ENCODE results near the gene RYR3.
"Not testable (repeated sequence)": the region's sequence is repeated elsewhere in the genome, so short reads cannot be mapped to it uniquely, and the experiment has no call there.

The RYR3 gene

GRCh38 chr15:33598382-33598781 lies 287.6 kb downstream of the RYR3 start:
- DNase-seq, result not testable (repeated sequence)

- DNase-seq, result no peak
Observed at GRCh38 chr15:33600212-33600611, 289.4 kb downstream of the RYR3 start.

- DNase-seq, result no peak
Observed at GRCh38 chr15:33601461-33601860, 290.7 kb downstream of the RYR3 start.

- no peak for DNase-seq
Observed at GRCh38 chr15:33608714-33609113, 297.9 kb downstream of the RYR3 start.

GRCh38 chr15:33612721-33613304 lies 302.0 kb downstream of the RYR3 start:
- no peak for DNase-seq

GRCh38 chr15:33616475-33616874 lies 305.7 kb downstream of the RYR3 start:
- DNase-seq, result no peak

- DNase-seq, result no peak
Observed at GRCh38 chr15:33618350-33618749, 307.6 kb downstream of the RYR3 start.

- DNase-seq, result no peak
Observed at GRCh38 chr15:33621141-33621540, 310.4 kb downstream of the RYR3 start.

GRCh38 chr15:33623010-33623409 lies 312.2 kb downstream of the RYR3 start:
- no peak for DNase-seq

- no peak for DNase-seq
Observed at GRCh38 chr15:33624439-33624838, 313.7 kb downstream of the RYR3 start.

- DNase-seq, result no peak
Observed at GRCh38 chr15:33629647-33630046, 318.9 kb downstream of the RYR3 start.

- DNase-seq, result no peak
Observed at GRCh38 chr15:33636234-33636633, 325.5 kb downstream of the RYR3 start.

- DNase-seq, result no peak
Observed at GRCh38 chr15:33636958-33637357, 326.2 kb downstream of the RYR3 start.

- no peak for DNase-seq
Observed at GRCh38 chr15:33638453-33638852, 327.7 kb downstream of the RYR3 start.

GRCh38 chr15:33639051-33639450 lies 328.3 kb downstream of the RYR3 start:
- no peak for DNase-seq

- no peak for DNase-seq
Observed at GRCh38 chr15:33639456-33639855, 328.7 kb downstream of the RYR3 start.

GRCh38 chr15:33639978-33640377 lies 329.2 kb downstream of the RYR3 start:
- DNase-seq, result no peak

GRCh38 chr15:33641069-33641468 lies 330.3 kb downstream of the RYR3 start:
- DNase-seq, result no peak

- DNase-seq, result no peak
Observed at GRCh38 chr15:33644304-33644703, 333.5 kb downstream of the RYR3 start.

GRCh38 chr15:33646744-33647143 lies 336.0 kb downstream of the RYR3 start:
- no peak for DNase-seq

- DNase-seq, result no peak
Observed at GRCh38 chr15:33649217-33649933, 338.6 kb downstream of the RYR3 start.

- no peak for DNase-seq
Observed at GRCh38 chr15:33654860-33655259, 344.1 kb downstream of the RYR3 start.

- no peak for DNase-seq
Observed at GRCh38 chr15:33655488-33655887, 344.7 kb downstream of the RYR3 start.

- DNase-seq, result no peak
Observed at GRCh38 chr15:33656168-33656567, 345.4 kb downstream of the RYR3 start.

- no peak for DNase-seq
Observed at GRCh38 chr15:33660151-33660550, 349.4 kb downstream of the RYR3 start.

Measured in activated naive CD4-positive, alpha-beta T cell treated with Interleukin-2 at 50 U/mL for 16 hours (primary cell).